WI38 (cell line): ENCODE measurements around the gene OXSM.

Source experiments
- H3K4me3 ChIP-seq: 2 replicates; pipeline ENCODE4 v1.5.1; 2011; ENCODE audit warnings: low read depth, mild to moderate bottlenecking, control low read depth, low read length
- CTCF ChIP-seq: IDR thresholded peaks from 2 replicates; pipeline ENCODE4 v1.5.1; 2012; ENCODE audit warnings: low read depth, mild to moderate bottlenecking, control low read depth, low read length

The OXSM gene

GRCh38 chr3:25783661-25784512, 6.0 kb upstream of the OXSM start:
- no peak for TF ChIP-seq CTCF
- H3K4me3 ChIP-seq = peak overlapping the region; percentile 70

- H3K4me3 ChIP-seq = no peak overlapping the region
- TF ChIP-seq CTCF = no peak
Measured at GRCh38 chr3:25784971-25785370, 4.9 kb upstream of the OXSM start.

- TF ChIP-seq CTCF = no peak
- H3K4me3 ChIP-seq = no peak overlapping the region
Measured at GRCh38 chr3:25785826-25786225, 4.1 kb upstream of the OXSM start.

- TF ChIP-seq CTCF = no peak
- H3K4me3 ChIP-seq = no peak overlapping the region
Measured at GRCh38 chr3:25787689-25788088, 2.2 kb upstream of the OXSM start.

DNA sequence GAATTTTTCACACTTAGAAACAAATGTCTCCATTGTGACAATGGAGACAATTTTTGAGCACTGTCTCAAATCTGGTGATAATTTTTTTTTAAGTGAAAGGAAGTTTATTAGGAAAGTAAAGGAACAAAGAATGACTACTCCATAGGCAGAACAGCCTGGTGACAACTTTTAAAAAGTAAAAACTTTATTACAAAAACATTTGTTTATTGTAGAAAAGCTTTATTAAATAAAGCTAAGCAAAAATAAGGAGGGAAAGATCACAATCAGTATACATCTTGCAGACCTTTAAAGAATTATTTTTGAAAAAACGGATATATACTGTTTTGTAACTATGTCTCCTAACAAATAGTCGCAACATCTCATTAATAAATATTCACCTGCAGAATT, 688 bp upstream of the OXSM start:
- peak overlapping the region; percentile 81 for H3K4me3 ChIP-seq
- no peak for TF ChIP-seq CTCF

DNA sequence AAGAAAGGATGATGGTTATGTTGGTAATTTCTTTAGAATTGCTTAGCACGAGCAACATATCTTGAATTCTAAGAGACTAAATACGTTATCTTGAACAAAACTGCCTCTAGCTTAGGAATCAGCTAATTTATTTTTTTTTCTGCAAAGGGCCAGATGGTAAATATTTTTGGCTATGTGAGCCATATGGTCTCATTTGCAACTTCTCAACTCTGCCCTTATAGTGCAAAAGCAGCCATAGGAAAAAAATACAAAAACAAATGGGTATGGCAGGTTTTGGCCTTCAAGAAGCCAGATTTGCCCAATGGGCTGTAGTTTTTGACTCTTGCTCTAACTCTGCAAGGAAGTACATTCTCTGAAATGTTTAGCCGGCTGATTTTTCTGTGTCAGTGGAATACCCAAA, 11.9 kb downstream of the OXSM start:
- no peak for TF ChIP-seq CTCF
- H3K4me3 ChIP-seq = no peak overlapping the region

DNA sequence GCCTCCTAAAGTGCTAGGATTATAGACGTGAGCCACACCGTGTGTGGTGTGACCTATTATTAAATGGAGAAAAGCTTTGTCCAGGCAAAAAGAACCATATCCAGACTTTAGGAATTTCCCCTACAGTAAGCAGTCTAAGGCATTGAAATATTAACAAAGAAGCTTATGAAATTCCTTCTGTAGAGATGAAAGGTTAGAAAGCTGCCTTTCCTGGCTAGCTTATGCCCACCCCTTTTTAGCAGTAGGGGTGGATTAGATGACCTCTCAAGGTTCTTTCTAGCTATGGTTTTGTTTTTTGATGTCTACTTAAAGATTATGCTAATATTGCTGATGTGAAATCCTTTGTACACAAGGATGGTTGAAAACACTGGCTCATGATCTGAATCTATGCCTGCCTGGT, 13.9 kb downstream of the OXSM start:
- TF ChIP-seq CTCF = no peak
- H3K4me3 ChIP-seq = no peak overlapping the region
